Tongue (tissue), 2 donors: ENCODE results near the gene NLRP6. TPM values are rescaled to one million over a fixed set of nuclear protein-coding genes. Genes with fewer than 3 reads are reported as not detected.
"Not testable (repeated sequence)": the region's sequence is repeated elsewhere in the genome, so short reads cannot be mapped to it uniquely, and the experiment has no call there.

Experiments used
- DNase-seq: peaks from one replicate; pipeline ENCODE4 v3.0.0-alpha.2; 2015
- total RNA-seq: library from RNA; depleted of rRNA; stranded (reverse); fragments of >200 nt; gene quantifications from one replicate; pipeline ENCODE4 v1.2.3, GENCODE V29; 2014

NLRP6 gene
- total RNA-seq, 1 donor from 2014 or later = not detected

DNA sequence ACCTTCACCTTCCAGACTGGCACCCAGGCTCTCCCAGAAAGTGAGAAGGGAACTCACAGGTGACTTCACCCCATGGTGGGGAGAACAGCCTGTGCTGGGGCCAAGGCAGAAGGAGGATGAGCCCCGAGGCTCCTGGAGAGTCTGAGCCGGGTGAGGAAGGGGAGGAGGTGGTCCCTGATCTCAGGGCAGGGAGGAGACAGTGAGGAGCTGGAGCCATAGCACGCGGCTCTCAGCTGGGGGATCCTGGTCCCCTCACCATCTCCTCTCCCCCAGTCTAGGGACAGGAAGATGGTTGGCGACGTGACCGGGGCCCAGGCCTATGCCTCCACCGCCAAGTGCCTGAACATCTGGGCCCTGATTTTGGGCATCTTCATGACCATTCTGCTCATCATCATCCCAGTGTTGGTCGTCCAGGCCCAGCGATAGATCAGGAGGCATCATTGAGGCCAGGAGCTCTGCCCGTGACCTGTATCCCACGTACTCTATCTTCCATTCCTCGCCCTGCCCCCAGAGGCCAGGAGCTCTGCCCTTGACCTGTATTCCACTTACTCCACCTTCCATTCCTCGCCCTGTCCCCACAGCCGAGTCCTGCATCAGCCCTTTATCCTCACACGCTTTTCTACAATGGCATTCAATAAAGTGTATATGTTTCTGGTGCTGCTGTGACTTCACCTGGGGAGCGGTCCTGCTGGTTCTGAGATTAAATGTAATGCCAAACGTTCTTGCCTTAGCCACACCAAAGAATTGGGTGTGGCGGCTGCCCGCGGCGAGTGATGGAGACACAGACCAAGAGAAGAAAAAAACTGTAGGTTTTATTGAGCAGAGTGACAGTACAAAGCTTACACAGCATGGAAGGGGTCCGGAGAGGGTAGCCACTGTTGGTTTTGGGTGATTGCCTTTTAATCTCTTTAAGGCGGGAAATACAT, 30.8 kb downstream of the NLRP6 start:
- not testable (repeated sequence) for DNase-seq

DNA sequence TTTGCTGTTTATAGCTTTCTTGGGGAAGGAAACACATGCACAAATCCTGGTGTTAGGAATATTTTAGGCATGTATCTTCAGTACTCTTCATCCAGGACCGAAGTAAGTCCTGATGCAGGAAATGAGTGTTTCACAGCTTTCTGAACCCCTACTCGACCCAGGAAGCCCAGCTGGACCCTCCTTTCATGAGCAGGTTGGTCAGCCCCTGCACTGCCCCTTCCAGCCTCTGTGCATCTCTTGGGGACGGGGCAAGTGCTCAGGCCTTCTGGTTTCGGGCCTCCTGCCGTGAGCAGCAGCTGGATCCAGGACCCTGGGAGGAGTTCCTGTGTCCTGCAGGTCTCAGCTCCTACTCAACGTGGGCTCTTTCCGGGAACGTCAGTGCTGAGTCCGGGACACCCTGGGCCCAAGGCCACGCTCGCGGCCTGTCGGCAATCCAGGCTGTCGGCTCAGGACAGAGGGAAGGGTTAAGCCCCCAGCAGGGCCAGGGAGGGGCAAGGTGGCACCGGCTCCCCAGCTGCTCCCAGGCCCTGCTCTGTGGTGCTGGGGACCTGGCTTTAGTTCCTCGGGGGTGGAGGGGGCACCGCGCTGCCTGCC, 31.9 kb downstream of the NLRP6 start:
- not testable (repeated sequence) for DNase-seq

GRCh38 chr11:311013-311748, 33.0 kb downstream of the NLRP6 start:
- not testable (repeated sequence) for DNase-seq

DNA sequence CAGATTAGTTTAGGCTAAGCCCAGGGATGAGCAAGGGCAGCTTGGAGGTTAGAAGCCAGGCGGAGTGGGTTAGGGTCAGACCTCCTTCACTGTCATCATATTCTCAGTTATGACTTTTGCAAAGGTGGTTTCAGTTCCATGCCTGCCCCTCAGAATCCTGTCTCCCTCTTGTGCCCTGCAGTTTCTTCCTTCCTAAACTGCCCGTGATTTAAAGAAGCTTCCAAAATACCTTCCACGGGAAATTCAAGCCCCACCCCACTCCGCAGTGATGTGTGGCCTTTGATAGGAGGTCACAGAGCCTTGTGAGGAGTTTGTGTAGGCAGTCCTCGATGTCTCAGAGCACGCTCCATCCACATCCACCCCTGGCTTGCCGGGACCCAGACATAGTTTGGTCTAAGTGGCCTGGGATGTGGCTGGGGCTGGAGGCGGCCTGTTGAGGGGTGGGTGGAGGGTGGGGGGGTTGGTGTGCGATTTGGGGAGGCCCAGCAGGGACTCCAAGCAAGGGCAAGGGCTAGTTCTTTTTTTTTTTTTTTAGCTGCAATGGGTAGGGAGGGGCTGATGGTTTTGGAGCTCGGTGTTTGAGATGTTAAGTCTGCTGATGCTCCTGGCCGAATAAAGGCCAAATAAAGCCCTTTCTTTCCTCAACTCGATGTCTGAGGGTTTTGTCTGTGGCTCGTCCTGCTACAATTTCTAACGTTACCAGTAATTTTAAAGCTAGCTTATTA, 34.0 kb downstream of the NLRP6 start:
- DNase-seq = no peak

GRCh38 chr11:313304-313786, 35.1 kb downstream of the NLRP6 start:
- DNase-seq = no peak

DNA sequence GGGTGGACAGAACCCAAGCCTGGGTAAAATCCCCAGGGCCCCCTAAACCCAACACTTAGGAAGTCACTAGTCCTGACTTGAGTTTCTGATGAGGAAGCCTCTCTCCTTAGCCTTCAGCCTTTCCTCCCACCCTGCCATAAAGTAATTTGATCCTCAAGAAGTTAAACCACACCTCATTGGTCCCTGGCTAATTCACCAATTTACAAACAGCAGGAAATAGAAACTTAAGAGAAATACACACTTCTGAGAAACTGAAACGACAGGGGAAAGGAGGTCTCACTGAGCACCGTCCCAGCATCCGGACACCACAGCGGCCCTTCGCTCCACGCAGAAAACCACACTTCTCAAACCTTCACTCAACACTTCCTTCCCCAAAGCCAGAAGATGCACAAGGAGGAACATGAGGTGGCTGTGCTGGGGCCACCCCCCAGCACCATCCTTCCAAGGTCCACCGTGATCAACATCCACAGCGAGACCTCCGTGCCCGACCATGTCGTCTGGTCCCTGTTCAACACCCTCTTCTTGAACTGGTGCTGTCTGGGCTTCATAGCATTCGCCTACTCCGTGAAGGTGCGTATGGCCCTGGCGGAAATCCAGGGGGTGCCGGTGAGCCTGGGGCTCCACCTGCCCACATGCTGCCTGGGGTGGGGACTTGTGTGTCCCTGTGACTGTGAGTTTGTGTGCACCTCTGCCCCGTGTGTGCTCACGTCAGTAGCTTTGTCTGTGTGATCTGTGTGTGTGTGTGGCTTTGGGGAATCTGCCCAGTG, 35.8 kb downstream of the NLRP6 start, which contains the start of gene IFITM1:
TSS of gene IFITM1 (plus strand) at position 254 of the 767 bp plus-strand sequence. CDS start at position 385, 131 bp downstream.
- DNase-seq = peak; percentile 74

GRCh38 chr11:314554-314875, 36.3 kb downstream of the NLRP6 start:
- DNase-seq = not testable (repeated sequence)

DNA sequence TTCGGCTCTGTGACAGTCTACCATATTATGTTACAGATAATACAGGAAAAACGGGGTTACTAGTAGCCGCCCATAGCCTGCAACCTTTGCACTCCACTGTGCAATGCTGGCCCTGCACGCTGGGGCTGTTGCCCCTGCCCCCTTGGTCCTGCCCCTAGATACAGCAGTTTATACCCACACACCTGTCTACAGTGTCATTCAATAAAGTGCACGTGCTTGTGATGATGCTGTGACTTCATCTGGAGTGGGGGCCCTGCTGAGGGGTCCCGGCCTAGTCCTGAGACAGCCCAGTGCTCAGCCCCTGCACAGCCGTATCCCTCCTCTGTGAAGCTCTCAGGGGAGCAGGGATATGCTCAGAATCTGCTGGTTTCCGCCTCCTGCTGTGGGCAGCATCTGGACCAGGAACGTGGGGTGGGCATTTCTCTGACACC, 36.9 kb downstream of the NLRP6 start:
- no peak for DNase-seq

- DNase-seq = no peak
These were observed 37.3 kb downstream of the NLRP6 start for GRCh38 chr11:315516-315994.

DNA sequence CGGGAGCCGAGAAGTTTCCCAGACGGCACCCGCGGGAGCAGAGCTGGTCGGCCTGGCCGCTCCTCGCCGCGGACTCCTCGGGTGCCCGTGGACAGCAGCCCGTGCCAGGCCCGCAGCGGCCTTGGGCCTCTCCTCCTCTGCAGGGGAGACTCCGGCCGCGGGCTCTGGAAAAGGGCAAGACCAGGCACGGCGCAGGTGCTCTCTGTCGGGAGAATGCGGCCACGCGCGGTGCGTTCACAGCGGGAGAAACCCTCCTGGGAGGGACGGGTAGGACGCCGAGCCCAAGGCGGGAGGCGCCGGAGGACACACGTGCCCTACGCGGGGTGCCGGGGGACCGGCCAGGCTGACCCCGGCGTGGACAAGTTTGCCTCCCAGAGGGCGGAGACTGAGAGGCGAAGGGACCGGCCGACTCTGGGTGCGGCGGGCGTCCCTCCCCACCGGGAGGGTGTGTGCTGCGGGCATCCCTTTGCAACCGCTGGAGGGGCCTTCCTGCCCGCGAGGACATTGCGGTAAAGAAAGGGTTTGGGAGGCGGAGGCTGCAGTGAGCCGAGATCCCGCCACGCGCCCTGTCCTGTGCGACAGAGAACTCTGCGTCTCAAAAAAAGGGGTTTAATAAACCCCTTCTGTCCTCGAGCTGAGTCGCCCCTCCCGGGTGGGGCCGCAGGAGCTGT, 38.0 kb downstream of the NLRP6 start:
- no peak for DNase-seq

GRCh38 chr11:316891-317301, 38.7 kb downstream of the NLRP6 start:
- DNase-seq = no peak

DNA sequence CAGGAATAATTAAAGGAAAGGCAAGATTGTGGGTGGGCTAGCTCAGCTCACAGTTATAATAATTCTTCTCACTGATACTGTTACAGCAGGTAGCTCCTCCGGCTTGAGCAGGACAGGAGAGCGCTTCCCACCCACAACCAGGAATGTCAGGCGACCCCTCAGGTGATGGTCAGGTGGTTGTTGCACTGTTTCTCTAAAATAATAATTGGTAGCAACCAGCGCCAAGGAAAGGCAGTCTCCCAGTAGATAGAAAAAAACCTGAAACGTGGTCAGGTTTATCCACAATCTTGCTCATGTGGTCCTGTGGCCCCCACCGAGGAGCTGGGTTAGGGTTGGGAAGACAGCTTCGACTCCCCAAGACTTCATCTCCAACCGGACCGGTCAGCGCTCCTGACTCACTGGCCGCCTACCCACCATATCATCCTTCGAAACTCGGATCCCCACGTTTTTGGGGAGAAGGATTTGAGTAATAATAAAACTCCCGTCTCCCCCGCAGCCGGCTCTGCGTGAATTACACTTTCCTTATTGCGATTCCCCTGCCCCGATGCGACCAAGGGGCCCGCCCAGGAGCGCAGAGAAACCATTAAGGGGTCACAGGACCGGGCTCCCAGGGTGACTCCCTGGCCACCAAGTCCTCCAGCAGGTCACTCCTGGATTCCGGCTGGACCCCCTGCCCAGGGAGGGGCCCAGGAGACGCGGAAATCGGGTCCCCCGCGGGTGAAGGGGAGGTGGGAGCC, 39.6 kb downstream of the NLRP6 start:
- not testable (repeated sequence) for DNase-seq

DNA sequence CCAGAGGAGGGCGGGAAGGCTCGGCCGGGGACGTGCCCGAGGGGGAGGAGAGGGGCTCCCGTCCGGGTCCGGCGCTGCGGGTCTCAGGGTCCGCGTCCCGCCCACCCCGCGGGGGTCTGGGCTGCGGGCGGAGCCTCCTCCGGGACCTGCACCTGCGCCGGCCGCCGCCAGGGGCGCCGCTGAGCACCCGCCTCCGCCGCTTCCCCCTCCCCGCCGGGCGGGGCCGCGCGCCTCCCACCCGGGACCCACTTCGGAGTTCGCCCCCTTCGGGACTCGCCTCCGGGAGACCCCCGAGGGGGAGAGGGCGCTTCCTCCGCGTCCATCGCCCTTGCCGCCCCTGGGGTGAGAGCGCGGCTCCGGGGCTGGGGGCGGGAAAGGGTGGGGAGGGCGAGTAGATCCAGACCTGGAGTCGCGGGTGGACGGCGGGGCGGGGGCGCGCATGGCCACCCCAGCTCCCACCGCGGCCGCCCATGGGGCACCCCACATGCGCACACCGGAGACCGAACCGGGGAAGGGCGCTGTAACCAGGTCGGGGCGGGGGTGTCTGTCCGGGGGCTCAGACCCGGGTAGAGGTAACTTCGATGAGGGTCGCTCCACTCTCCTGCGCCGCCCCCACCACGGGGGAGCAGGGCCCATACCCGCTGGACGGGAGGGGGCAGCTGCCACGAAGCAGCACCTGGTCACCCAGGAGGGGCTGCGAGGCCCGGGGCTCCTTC, 40.4 kb downstream of the NLRP6 start:
- DNase-seq = not testable (repeated sequence)

GRCh38 chr11:319121-319887, 41.1 kb downstream of the NLRP6 start:
- DNase-seq = not testable (repeated sequence)

GRCh38 chr11:319888-320273, 41.7 kb downstream of the NLRP6 start:
- not testable (repeated sequence) for DNase-seq

GRCh38 chr11:324156-324555, 45.9 kb downstream of the NLRP6 start:
- no peak for DNase-seq

- not testable (repeated sequence) for DNase-seq
These were observed 46.6 kb downstream of the NLRP6 start for GRCh38 chr11:324593-325517.
